H1 (cell line): Measurements from ENCODE around the gene C14orf132. TPM values are rescaled to one million over a fixed set of nuclear protein-coding genes. Genes with fewer than 3 reads are reported as not detected.

ENCODE experiments used
- CTCF ChIA-PET: fragments of 300-600 bp; sonication (Branson Sonifier 250); formaldehyde crosslinking; loops from one replicate; lab custom pipeline; 2021; ENCODE audit not compliant: partially characterized antibody; lab: Charles Lee
- POLR2A ChIA-PET: fragments of 300-600 bp; sonication (Branson Sonifier 250); formaldehyde crosslinking; loops from one replicate; lab custom pipeline; 2021; ENCODE audit warnings: inconsistent platforms; ENCODE audit not compliant: partially characterized antibody; lab: Charles Lee
- DNase-seq, 2 experiments: peaks; one replicate each; pipeline versions ENCODE4 v3.0.0 to v3.0.0-alpha.2; 2010 to 2022; ENCODE audit warnings: low spot score in 2 of 2, low read depth in 1 of 2, mixed read lengths in 1 of 2
- FAIRE-seq: peaks from 2 replicates; lab custom pipeline; 2011; peaks lifted over from hg19 to GRCh38; lab: Jason Lieb, UNC
- H2AFZ ChIP-seq: 2 replicates; pipeline ENCODE4 v1.8.1; 2012; ENCODE audit warnings: low read length, inconsistent platforms
- H2AK5ac ChIP-seq: 2 replicates; pipeline ENCODE4 v1.6.1; 2013; ENCODE audit warnings: low read depth, low read length
- H2BK120ac ChIP-seq: replicated peaks from 2 replicates; pipeline ENCODE3; 2013; ENCODE audit warnings: low read depth, low read length, inconsistent platforms
- H2BK12ac ChIP-seq: 2 replicates; pipeline ENCODE4 v1.6.1; 2013; ENCODE audit warnings: low read depth, low read length
- H2BK15ac ChIP-seq: 2 replicates; pipeline ENCODE4 v1.6.1; 2013; ENCODE audit warnings: low read length
- H2BK20ac ChIP-seq: 2 replicates; pipeline ENCODE4 v1.6.1; 2013; ENCODE audit warnings: low read length
- H2BK5ac ChIP-seq: 2 replicates; pipeline ENCODE4 v1.6.1; 2013; ENCODE audit warnings: low read depth, low read length
- H3K14ac ChIP-seq: 2 replicates; pipeline ENCODE4 v1.6.1; 2013; ENCODE audit warnings: inconsistent platforms; ENCODE audit not compliant: insufficient read length
- H3K18ac ChIP-seq: 2 replicates; pipeline ENCODE4 v1.6.1; 2013; ENCODE audit warnings: low read length; ENCODE audit errors: extremely low read depth
- H3K23ac ChIP-seq: 2 replicates; pipeline ENCODE4 v1.6.1; 2013; ENCODE audit warnings: inconsistent platforms; ENCODE audit not compliant: insufficient read length
- H3K23me2 ChIP-seq: 2 replicates; pipeline ENCODE4 v1.6.1; 2013; ENCODE audit warnings: low read depth, low read length
- H3K27ac ChIP-seq: 2 replicates; pipeline ENCODE4 v1.6.1; 2011; ENCODE audit warnings: low read depth, low read length, inconsistent platforms
- H3K27me3 ChIP-seq, 4 experiments: replicated peaks in 1 of 4; 1 replicate in 1 of 4; 2 replicates in 3 of 4; pipeline versions ENCODE4 v1.6.1 to v1.8.1; 2011 to 2013; ENCODE audit warnings: low read length in 3 of 4, mild to moderate bottlenecking in 3 of 4, inconsistent platforms in 2 of 4, mixed read lengths in 2 of 4, moderate library complexity in 1 of 4; ENCODE audit not compliant: control insufficient read depth in 3 of 4, insufficient read depth in 3 of 4; ENCODE audit errors: extremely low read depth in 1 of 4
- H3K36me3 ChIP-seq, 4 experiments: 2 replicates each; pipeline versions ENCODE4 v1.6.1 to v1.8.1; 2011 to 2013; ENCODE audit warnings: mild to moderate bottlenecking in 4 of 4, low read length in 3 of 4, moderate library complexity in 2 of 4, control low read depth in 1 of 4, inconsistent platforms in 1 of 4; ENCODE audit not compliant: insufficient read depth in 4 of 4, control insufficient read depth in 2 of 4
- H3K4ac ChIP-seq: replicated peaks from 2 replicates; pipeline ENCODE3; 2013; ENCODE audit warnings: low read length, low read depth, mixed read lengths, inconsistent platforms; ENCODE audit not compliant: insufficient read length
- H3K4me1 ChIP-seq, 4 experiments: replicated peaks in 1 of 4; 1 replicate in 1 of 4; 2 replicates in 3 of 4; pipeline versions ENCODE4 v1.6.1 to v1.8.1; 2011 to 2013; ENCODE audit warnings: low read length in 3 of 4, inconsistent platforms in 2 of 4, mixed read lengths in 1 of 4; ENCODE audit not compliant: insufficient read depth in 4 of 4, control insufficient read depth in 3 of 4
- H3K4me2 ChIP-seq, 2 experiments: 2 replicates each; pipeline versions ENCODE4 v1.6.1 to v1.8.1; 2011 to 2013; ENCODE audit warnings: low read depth in 2 of 2, low read length in 2 of 2, control low read depth in 1 of 2, inconsistent platforms in 1 of 2, mild to moderate bottlenecking in 1 of 2; ENCODE audit not compliant: insufficient read depth in 1 of 2
- H3K4me3 ChIP-seq, 4 experiments: fragments of 200-600, 300-600 bp in 1 of 4; sonication (generic), shearing (Covaris generic), sonication (Bioruptor Twin) in 1 of 4; 2 replicates each; pipeline versions ENCODE4 v1.5.1 to v1.8.1; 2011 to 2016; ENCODE audit warnings: low read length in 4 of 4, low read depth in 3 of 4, control low read depth in 2 of 4, inconsistent platforms in 2 of 4, mild to moderate bottlenecking in 2 of 4, mixed read lengths in 1 of 4, moderate library complexity in 1 of 4; ENCODE audit not compliant: insufficient read depth in 2 of 4; ENCODE audit errors: extremely low read depth in 1 of 4
- H3K56ac ChIP-seq: replicated peaks from 2 replicates; pipeline ENCODE3; 2013; ENCODE audit warnings: low read depth, mild to moderate bottlenecking, mixed read lengths, low read length, inconsistent platforms; ENCODE audit not compliant: insufficient read length
- H3K79me1 ChIP-seq: 2 replicates; pipeline ENCODE4 v1.6.1; 2013; ENCODE audit warnings: low read depth, low read length, control low read depth
- H3K79me2 ChIP-seq, 2 experiments: 2 replicates each; pipeline versions ENCODE4 v1.6.1 to v1.8.1; 2012 to 2013; ENCODE audit warnings: low read length in 2 of 2, mild to moderate bottlenecking in 2 of 2, inconsistent platforms in 1 of 2; ENCODE audit not compliant: insufficient read depth in 2 of 2, control insufficient read depth in 1 of 2
- H3K9ac ChIP-seq, 4 experiments: replicated peaks in 1 of 4; 1 replicate in 1 of 4; 2 replicates in 3 of 4; pipeline versions ENCODE4 v1.6.1 to v1.8.1; 2011 to 2013; ENCODE audit warnings: low read depth in 3 of 4, low read length in 3 of 4, control low read depth in 2 of 4, mild to moderate bottlenecking in 2 of 4, moderate library complexity in 2 of 4, inconsistent platforms in 1 of 4; ENCODE audit errors: extremely low read depth in 1 of 4
- H3K9me3 ChIP-seq, 2 experiments: 2 replicates each; pipeline versions ENCODE4 v1.6.1 to v1.8.1; 2012 to 2013; ENCODE audit warnings: mild to moderate bottlenecking in 2 of 2, moderate library complexity in 2 of 2, control low read depth in 1 of 2, inconsistent platforms in 1 of 2, low read depth in 1 of 2, low read length in 1 of 2, mixed read lengths in 1 of 2; ENCODE audit not compliant: insufficient read depth in 2 of 2
- H4K20me1 ChIP-seq, 2 experiments: replicated peaks in 1 of 2; 2 replicates each; pipeline versions ENCODE3 to v1.8.1; 2011 to 2013; ENCODE audit warnings: inconsistent platforms in 2 of 2, low read length in 2 of 2, mild to moderate bottlenecking in 1 of 2; ENCODE audit not compliant: insufficient read depth in 2 of 2, control insufficient read depth in 1 of 2
- H4K5ac ChIP-seq: 2 replicates; pipeline ENCODE4 v1.6.1; 2013; ENCODE audit warnings: low read length, low read depth, mixed read lengths, inconsistent platforms; ENCODE audit not compliant: insufficient read length
- H4K8ac ChIP-seq: 2 replicates; pipeline ENCODE4 v1.8.0; 2013; ENCODE audit warnings: mild to moderate bottlenecking, moderate library complexity, low read length, inconsistent platforms; ENCODE audit not compliant: insufficient read depth; ENCODE audit errors: extremely low read depth
- H4K91ac ChIP-seq: replicated peaks from 2 replicates; pipeline ENCODE3; 2013; ENCODE audit warnings: low read length, mixed read lengths, inconsistent platforms; ENCODE audit not compliant: insufficient read length
- ASH2L ChIP-seq: fragments of 200-600, 300-600 bp; sonication (generic); IDR thresholded peaks from one replicate; pipeline ENCODE4 v1.7.1; 2017; ENCODE audit warnings: low read length
- CBX5 ChIP-seq: fragments of 300-800, 300-1000 bp; sonication (generic); IDR thresholded peaks from 2 replicates; pipeline ENCODE4 v1.7.1; 2016; ENCODE audit warnings: antibody characterized with exemption, low read length, low read depth
- CHD2 ChIP-seq: IDR thresholded peaks from 2 replicates; pipeline ENCODE4 v1.6.1; 2012; ENCODE audit warnings: low read length, improper control_type of control experiment
- EGR1 ChIP-seq: IDR thresholded peaks from 2 replicates; pipeline ENCODE4 v1.6.1; 2011; ENCODE audit warnings: low read depth, low read length, borderline replicate concordance
- GABPA ChIP-seq: IDR thresholded peaks from 2 replicates; pipeline ENCODE4 v1.6.1; 2011; ENCODE audit warnings: mild to moderate bottlenecking, low read length, moderate library complexity, borderline replicate concordance; ENCODE audit not compliant: insufficient read depth
- GTF2F1 ChIP-seq: IDR thresholded peaks from 2 replicates; pipeline ENCODE4 v1.6.1; 2012; ENCODE audit warnings: low read depth, low read length, improper control_type of control experiment, borderline replicate concordance
- HDAC6 ChIP-seq: IDR thresholded peaks from one replicate; pipeline ENCODE4 v1.7.1; 2012; ENCODE audit warnings: low read depth, mild to moderate bottlenecking, inconsistent platforms, low read length, moderate library complexity
- JUN ChIP-seq: IDR thresholded peaks from 2 replicates; pipeline ENCODE4 v1.6.1; 2011; ENCODE audit warnings: low read depth, mild to moderate bottlenecking, improper control_type of control experiment, low read length
- MAX ChIP-seq: IDR thresholded peaks from 2 replicates; pipeline ENCODE4 v1.6.1; 2012; ENCODE audit warnings: inconsistent platforms
- NANOG ChIP-seq: IDR thresholded peaks from 2 replicates; pipeline ENCODE4 v1.6.1; 2011; ENCODE audit warnings: low read length, low read depth, mild to moderate bottlenecking, inconsistent platforms; ENCODE audit not compliant: insufficient read depth, poor library complexity, severe bottlenecking
- NRF1 ChIP-seq: IDR thresholded peaks from 2 replicates; pipeline ENCODE4 v1.6.1; 2011; ENCODE audit warnings: mild to moderate bottlenecking, low read depth, low read length, improper control_type of control experiment
- POU5F1 ChIP-seq: IDR thresholded peaks from 2 replicates; pipeline ENCODE4 v1.6.1; 2011; ENCODE audit warnings: low read depth, mild to moderate bottlenecking, low read length, moderate library complexity
- RFX5 ChIP-seq: IDR thresholded peaks from 2 replicates; pipeline ENCODE4 v1.6.1; 2011; ENCODE audit warnings: low read depth, low read length, improper control_type of control experiment, borderline replicate concordance
- SUZ12 ChIP-seq: fragments of 200-600 bp; sonication (generic); IDR thresholded peaks from 2 replicates; pipeline ENCODE4 v1.6.1; 2012; ENCODE audit warnings: mild to moderate bottlenecking, inconsistent platforms, low read length, moderate library complexity, mixed read lengths
- ZNF274 ChIP-seq: IDR thresholded peaks from 2 replicates; pipeline ENCODE4 v1.7.0; 2012; ENCODE audit warnings: low read length, borderline replicate concordance; ENCODE audit errors: extremely low read depth
- WGBS, 2 experiments: shearing (Covaris generic) in 1 of 2; methylation state at CpG; one replicate each; pipeline versions ENCODE4 v1.1.6 to v1.1.7; 2013 to 2015; ENCODE audit warnings: low lambda C conversion rate in 2 of 2, mixed read lengths in 2 of 2, inconsistent platforms in 1 of 2, low coverage in 1 of 2, missing lambda C conversion rate in 1 of 2; ENCODE audit not compliant: insufficient replicate concordance in 2 of 2, insufficient coverage in 1 of 2, insufficient read length in 1 of 2; ENCODE audit errors: extremely low coverage in 1 of 2, missing lambda C conversion rate in 1 of 2; 5-methylcytosine and 5-hydroxymethylcytosine counted together
- polyA plus RNA-seq, 7 experiments: library from polyadenylated mRNA; depleted of rRNA in 3 of 7; stranded (reverse) in 5 of 7; unstranded in 2 of 7; fragments of >200 nt in 5 of 7; fragments of 200-250 nt in 2 of 7; gene quantifications; 1 replicate in 5 of 7; 2 replicates in 1 of 7; 4 replicates in 1 of 7; pipeline versions ENCODE4 v1.2.1 to v1.2.3, GENCODE V29; 2011 to 2013; ENCODE audit warnings: missing spikeins in 2 of 7, mixed read lengths in 2 of 7
- total RNA-seq: library from RNA; stranded (reverse); fragmentation: NEBNext Ultra II Directional; extraction: Animal tissue kit (Norgen Biotek cat#: 25700); gene quantifications from 2 replicates; pipeline ENCODE4 v1.2.1, GENCODE V29; 2021

The C14orf132 gene
- total and polyA plus RNA-seq, 2 of the 8 experiments (the other 6 are each of a cell fraction or from before 2014, with no cell fraction given): 11.7 to 32.5 TPM

- H3K4me2 ChIP-seq: no peak overlapping the region
- no peak overlapping the region for H2AK5ac ChIP-seq
- no peak overlapping the region for H3K27ac ChIP-seq
- no peaks in the 10 kb centered on the region for H3K79me1 ChIP-seq
- H3K36me3 ChIP-seq: no peaks in the 10 kb centered on the region
- H2AFZ ChIP-seq: no peak overlapping the region
- ChIA-PET POLR2A (no interaction called here), CTCF (interaction anchor here (0.7 to 1.2 kb wide), 2 partner anchors 9 to 725 kb away, joined by 3 to 5 read pairs; no protein-coding TSS in a partner anchor)
- no peak overlapping the region for H3K23ac ChIP-seq
- H3K18ac ChIP-seq: no peak overlapping the region
- H4K5ac ChIP-seq: no peak overlapping the region
- no peaks in the 10 kb centered on the region for H4K20me1 ChIP-seq
- FAIRE-seq (no peak), DNase-seq (no peak)
- WGBS, 2 experiments: 89% methylated on average over 8 of the region's 8 CpGs; no CpG with 5 or more reads in 1 of the 2 experiments
- no peak overlapping the region for H3K4me3 ChIP-seq
- no peak overlapping the region for H3K4ac ChIP-seq
- no peak overlapping the region for H2BK20ac ChIP-seq
- peaks cover 0 to under 1% (median 0%) of the 10 kb centered on the region in 4 experiments; a peak in 3 of 7 replicates for H3K27me3 ChIP-seq
- H3K4me1 ChIP-seq: no peaks in the 10 kb centered on the region
- no peak overlapping the region for H2BK120ac ChIP-seq
- no peak overlapping the region for H3K9ac ChIP-seq
- no peaks in the 10 kb centered on the region for H3K79me2 ChIP-seq
- no peak overlapping the region for H4K8ac ChIP-seq
- 0 out of 4 replicates have a peak, but pooled peaks cover 0 to 3% of the 10 kb centered on the region in 2 experiments for H3K9me3 ChIP-seq
- H2BK5ac ChIP-seq: no peak overlapping the region
- no peak overlapping the region for H4K91ac ChIP-seq
- no peak overlapping the region for H2BK15ac ChIP-seq
- H3K56ac ChIP-seq: no peak overlapping the region
- no peak overlapping the region for H3K14ac ChIP-seq
- H2BK12ac ChIP-seq: no peak overlapping the region
- no peaks in the 10 kb centered on the region for H3K23me2 ChIP-seq
- TF ChIP-seq JUN (no peak), POU5F1 (no peak), ZNF274 (no peak), NANOG (no peak), GABPA (no peak), MAX (no peak), ASH2L (no peak), NRF1 (no peak), EGR1 (no peak), CBX5 (no peak), HDAC6 (no peak), SUZ12 (no peak), CHD2 (no peak), GTF2F1 (no peak), RFX5 (no peak)
Observed at GRCh38 chr14:96135285-96135684, 96.1 kb downstream of the C14orf132 start.
